Naive thymus-derived CD4-positive, alpha-beta T cell (primary cell): ENCODE measurements around the gene CAMK2D. TPM values are rescaled to one million over a fixed set of nuclear protein-coding genes. Genes with fewer than 3 reads are reported as not detected.
A peak's percentile ranks its signal among the peaks of the same experiment; 100 is the strongest.

Experiments
- ATAC-seq: fragments of 150-1000 bp; cut with Tn5 transposase; 2 replicates; pipeline ENCODE4 v1.10.0; 2021; ENCODE audit warnings: mild to moderate bottlenecking, moderate library complexity
- CTCF ChIA-PET: fragments of 350-600 bp; sonication (Branson Sonifier 250); formaldehyde crosslinking; loops from one replicate; lab custom pipeline; 2021; ENCODE audit warnings: antibody characterized with exemption; lab: Charles Lee
- POLR2A ChIA-PET: fragments of 350-600 bp; sonication (Branson Sonifier 250); formaldehyde crosslinking; loops from one replicate; lab custom pipeline; 2021; ENCODE audit warnings: antibody characterized with exemption, inconsistent platforms; lab: Charles Lee
- DNase-seq, 9 donors: peaks; one replicate each; pipeline versions ENCODE4 v3.0.0 to v3.0.0-alpha.2; 2020 to 2022; ENCODE audit warnings: mixed read lengths in 1 of 9
- H3K27ac ChIP-seq: one replicate; pipeline ENCODE4 v1.7.0; 2013; ENCODE audit warnings: mild to moderate bottlenecking, low read depth, low read length, moderate library complexity
- H3K27me3 ChIP-seq, 2 donors: one replicate each; pipeline ENCODE4 v1.7.0; 2013; ENCODE audit warnings: low read length in 2 of 2, mild to moderate bottlenecking in 2 of 2, moderate library complexity in 2 of 2; ENCODE audit not compliant: control insufficient read depth in 2 of 2, insufficient read depth in 2 of 2
- H3K36me3 ChIP-seq, 3 experiments: 1 replicate in 2 of 3; 2 replicates in 1 of 3; pipeline ENCODE4 v1.7.0; 2013; ENCODE audit warnings: low read length in 3 of 3, mild to moderate bottlenecking in 3 of 3, moderate library complexity in 1 of 3; ENCODE audit not compliant: insufficient read depth in 3 of 3, control insufficient read depth in 2 of 3
- H3K4me1 ChIP-seq, 2 donors: one replicate each; pipeline ENCODE4 v1.7.0; 2013; ENCODE audit warnings: low read length in 2 of 2, mild to moderate bottlenecking in 2 of 2, moderate library complexity in 1 of 2; ENCODE audit not compliant: control insufficient read depth in 2 of 2, insufficient read depth in 2 of 2
- H3K4me3 ChIP-seq: 2 replicates; pipeline ENCODE4 v1.7.0; 2013; ENCODE audit warnings: mild to moderate bottlenecking, low read length
- H3K9me3 ChIP-seq, 3 experiments: 1 replicate in 2 of 3; 2 replicates in 1 of 3; pipeline ENCODE4 v1.7.0; 2013; ENCODE audit warnings: low read length in 3 of 3; ENCODE audit not compliant: control insufficient read depth in 2 of 3
- H3K27ac Mint-ChIP-seq, 9 donors: one replicate each; pipeline ENCODE4 v1.8.0; 2020 to 2022; ENCODE audit warnings: mixed read lengths in 9 of 9, mild to moderate bottlenecking in 8 of 9, moderate library complexity in 5 of 9, inconsistent platforms in 2 of 9
- H3K27me3 Mint-ChIP-seq, 5 donors: one replicate each; pipeline ENCODE4 v1.8.0; 2021 to 2022; ENCODE audit warnings: mixed read lengths in 5 of 5, mild to moderate bottlenecking in 1 of 5
- H3K36me3 Mint-ChIP-seq, 5 donors: one replicate each; pipeline ENCODE4 v1.8.0; 2020 to 2022; ENCODE audit warnings: mixed read lengths in 5 of 5, mild to moderate bottlenecking in 3 of 5, inconsistent platforms in 1 of 5
- H3K4me1 Mint-ChIP-seq, 7 donors: one replicate each; pipeline ENCODE4 v1.8.0; 2020 to 2022; ENCODE audit warnings: mixed read lengths in 7 of 7, mild to moderate bottlenecking in 3 of 7, inconsistent platforms in 1 of 7
- H3K4me3 Mint-ChIP-seq, 10 donors: one replicate each; pipeline ENCODE4 v1.8.0; 2020 to 2022; ENCODE audit warnings: mild to moderate bottlenecking in 10 of 10, mixed read lengths in 10 of 10, moderate library complexity in 6 of 10, inconsistent platforms in 2 of 10
- H3K9me3 Mint-ChIP-seq, 11 donors: one replicate each; pipeline ENCODE4 v1.8.0; 2020 to 2022; ENCODE audit warnings: mixed read lengths in 11 of 11, mild to moderate bottlenecking in 4 of 11, inconsistent platforms in 1 of 11, moderate library complexity in 1 of 11
- intact Hi-C, 2 donors: fragments of 100-400 bp; cut with micrococcal nuclease; formaldehyde crosslinking; loops; one replicate each; pipeline ENCODE4 v1.15.1; 2023
- polyA plus RNA-seq, 2 donors: library from polyadenylated mRNA; unstranded; fragments of 300-500 nt; fragmentation: Illumina TruSeq; gene quantifications; one replicate each; pipeline ENCODE4 v1.2.3, GENCODE V29; 2021
- total RNA-seq, 6 experiments: library from RNA in 5 of 6; stranded (reverse) in 5 of 6; gene quantifications; 1 replicate in 5 of 6; 2 replicates in 1 of 6; pipeline ENCODE4 v1.2.3 and lab custom pipeline; 2021 to 2026

CAMK2D gene
- total and polyA plus RNA-seq, 7 experiments from 2014 or later = 13.5 to 41.2 (median 36.1) TPM

DNA sequence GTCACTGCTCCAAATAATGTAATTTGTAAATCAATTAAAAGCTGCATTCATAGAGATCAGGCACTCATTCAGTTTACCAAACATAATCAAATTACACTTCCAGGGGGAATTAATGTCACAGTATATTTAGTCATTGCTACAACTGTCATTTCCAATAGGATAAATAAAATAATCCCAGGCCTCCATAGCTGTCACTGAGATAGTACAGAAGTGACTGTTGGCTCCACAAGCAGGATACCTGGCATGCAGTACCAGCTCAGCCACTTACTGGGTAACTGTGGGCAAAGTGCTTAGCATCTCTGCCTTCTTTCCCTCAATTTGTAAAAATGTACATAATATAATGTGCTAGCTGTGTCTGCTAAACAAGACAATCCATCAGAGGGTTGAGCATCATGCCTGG is 128.1 kb downstream of the CAMK2D start:
- DNase-seq = no peak

DNA sequence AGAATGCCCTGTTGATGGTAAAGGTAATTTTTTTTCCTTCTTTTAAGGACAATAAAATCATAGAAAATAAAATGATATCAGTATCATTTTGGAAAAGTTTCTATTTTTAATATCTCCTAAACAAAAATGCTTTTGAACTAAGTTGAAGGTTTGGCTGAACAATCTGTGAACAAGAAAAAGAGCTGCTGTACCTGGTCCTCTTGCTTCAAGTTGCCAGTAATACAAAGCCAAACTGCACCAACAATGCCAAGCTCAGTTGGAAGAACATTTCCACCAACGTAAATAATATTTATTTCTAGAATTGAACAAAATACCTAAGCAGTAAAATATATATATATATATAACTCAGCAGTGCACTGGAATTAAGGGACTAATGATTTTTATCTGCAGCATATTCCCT is 132.8 kb downstream of the CAMK2D start:
- H3K4me1 ChIP-seq = peaks cover 0 to 3% of the 10 kb centered on the region in 2 donors
- POLR2A ChIA-PET = no interaction called here
- peaks cover 0 to 2% (median 0%) of the 10 kb centered on the region in 11 donors for H3K9me3 Mint-ChIP-seq
- H3K4me1 Mint-ChIP-seq = peaks cover 17 to 41% (median 31%) of the 10 kb centered on the region in 7 donors
- no peaks in the 10 kb centered on the region for H3K27me3 ChIP-seq
- no peak overlapping the region for H3K4me3 ChIP-seq
- CTCF ChIA-PET = no interaction called here
- DNase-seq = no peak
- ATAC-seq = no peak
- H3K36me3 ChIP-seq = no peaks in the 10 kb centered on the region
- intact Hi-C loops = no loop called here
- H3K27ac ChIP-seq = no peak overlapping the region
- no peaks in the 10 kb centered on the region for H3K9me3 ChIP-seq
- no peak overlapping the region for H3K4me3 Mint-ChIP-seq
- H3K27me3 Mint-ChIP-seq = no peaks in the 10 kb centered on the region
- peaks cover 7 to 27% (median 19%) of the 10 kb centered on the region in 5 donors for H3K36me3 Mint-ChIP-seq
- H3K27ac Mint-ChIP-seq = no peak overlapping the region

More for the DNA sequence above, 128.1 kb downstream of the CAMK2D start:
- no peak for ATAC-seq
- Histone ChIP-seq H3K4me3 (no peak overlapping the region), H3K9me3 (no peaks in the 10 kb centered on the region), H3K4me1 (peaks cover 10 to 15% of the 10 kb centered on the region in 2 donors), H3K27ac (no peak overlapping the region), H3K27me3 (no peaks in the 10 kb centered on the region), H3K36me3 (no peaks in the 10 kb centered on the region)
- Mint-ChIP-seq H3K4me1 (peaks cover 28 to 51% (median 40%) of the 10 kb centered on the region in 7 donors), H3K9me3 (peaks cover 0 to 5% (median 0%) of the 10 kb centered on the region in 11 donors), H3K36me3 (peaks cover 0 to 13% (median 4%) of the 10 kb centered on the region in 5 donors), H3K4me3 (no peak overlapping the region), H3K27ac (no peak overlapping the region), H3K27me3 (no peaks in the 10 kb centered on the region)
- ChIA-PET CTCF (no interaction called here), POLR2A (no interaction called here)
- intact Hi-C loops = loop anchor here in 1 of 2 donors (10.0 kb wide), 2 partner anchors 239 to 441 kb away; no protein-coding TSS in a partner anchor

DNA sequence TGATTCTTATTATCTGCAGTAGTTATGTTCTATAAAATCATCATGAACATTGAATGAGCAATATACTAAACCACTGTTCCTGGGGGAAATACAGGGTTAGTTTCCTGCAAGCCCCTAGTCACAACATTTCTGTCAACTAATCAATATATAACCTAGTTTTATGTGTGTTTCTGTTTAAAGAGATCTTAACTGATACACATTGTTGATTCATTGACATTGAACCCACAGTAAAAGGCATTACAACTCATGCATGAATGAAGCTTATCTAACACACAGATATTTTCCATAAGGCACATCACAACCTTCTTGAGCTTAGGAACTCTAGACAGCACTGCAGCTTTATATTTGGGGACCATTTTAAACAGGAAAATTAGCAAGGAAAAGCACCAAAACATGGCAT is 134.2 kb downstream of the CAMK2D start:
- H3K27me3 ChIP-seq = no peaks in the 10 kb centered on the region
- H3K4me1 ChIP-seq = peaks cover 0 to 3% of the 10 kb centered on the region in 2 donors
- no peak for DNase-seq
- H3K36me3 ChIP-seq = peaks cover 0 to 3% (median 0%) of the 10 kb centered on the region in 3 experiments
- H3K27me3 Mint-ChIP-seq = no peaks in the 10 kb centered on the region
- intact Hi-C loops = loop anchor here in 1 of 2 donors (2.0 kb wide), 1 partner anchor 13 kb away; no protein-coding TSS in a partner anchor
- no peak overlapping the region for H3K27ac ChIP-seq
- H3K9me3 Mint-ChIP-seq = peaks cover 0 to 2% (median 0%) of the 10 kb centered on the region in 11 donors
- no peak overlapping the region for H3K4me3 Mint-ChIP-seq
- peaks cover 7 to 29% (median 22%) of the 10 kb centered on the region in 5 donors for H3K36me3 Mint-ChIP-seq
- ChIA-PET POLR2A (no interaction called here), CTCF (interaction anchor here (0.6 kb wide), 1 partner anchor 94 kb away, joined by 3 read pairs; no protein-coding TSS in a partner anchor)
- no peak overlapping the region for H3K4me3 ChIP-seq
- no peaks in the 10 kb centered on the region for H3K9me3 ChIP-seq
- H3K4me1 Mint-ChIP-seq = peaks cover 15 to 42% (median 31%) of the 10 kb centered on the region in 7 donors
- no peak for ATAC-seq
- H3K27ac Mint-ChIP-seq = peak overlapping the region in 1 of 9 donors; percentile 15

DNA sequence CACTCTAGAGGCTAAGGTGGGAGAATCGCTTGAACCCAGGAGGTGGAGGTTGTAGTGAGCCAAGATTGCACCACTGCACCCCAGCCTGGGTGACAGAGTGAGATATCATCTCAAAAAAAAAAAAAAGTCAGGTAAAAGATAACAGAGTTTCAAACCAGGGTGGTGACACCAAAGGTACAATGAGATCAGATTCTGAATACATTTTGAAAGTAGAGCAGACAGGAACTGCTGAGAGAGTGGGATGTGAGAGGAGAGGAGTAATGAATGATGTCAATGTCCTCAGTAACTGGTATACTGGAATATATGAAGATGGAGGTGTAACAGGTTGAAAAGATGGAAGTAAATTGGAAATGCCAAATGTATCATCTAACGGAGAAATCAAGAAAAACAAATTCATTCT is 135.6 kb downstream of the CAMK2D start:
- ChIA-PET CTCF (no interaction called here), POLR2A (no interaction called here)
- DNase-seq = no peak
- Mint-ChIP-seq H3K27ac (no peak overlapping the region), H3K36me3 (peaks cover 10 to 37% (median 24%) of the 10 kb centered on the region in 5 donors), H3K27me3 (no peaks in the 10 kb centered on the region), H3K9me3 (peaks cover 0 to 2% (median 0%) of the 10 kb centered on the region in 11 donors), H3K4me3 (no peak overlapping the region), H3K4me1 (peaks cover 13 to 51% (median 34%) of the 10 kb centered on the region in 7 donors)
- Histone ChIP-seq H3K4me3 (no peak overlapping the region), H3K4me1 (peaks cover 0 to 3% of the 10 kb centered on the region in 2 donors), H3K27me3 (no peaks in the 10 kb centered on the region), H3K27ac (no peak overlapping the region), H3K36me3 (peaks cover 0 to 4% (median 0%) of the 10 kb centered on the region in 3 experiments), H3K9me3 (no peaks in the 10 kb centered on the region)
- intact Hi-C loops = loop anchor here in 1 of 2 donors (2.0 kb wide), 1 partner anchor 15 kb away; no protein-coding TSS in a partner anchor
- ATAC-seq = no peak

DNA sequence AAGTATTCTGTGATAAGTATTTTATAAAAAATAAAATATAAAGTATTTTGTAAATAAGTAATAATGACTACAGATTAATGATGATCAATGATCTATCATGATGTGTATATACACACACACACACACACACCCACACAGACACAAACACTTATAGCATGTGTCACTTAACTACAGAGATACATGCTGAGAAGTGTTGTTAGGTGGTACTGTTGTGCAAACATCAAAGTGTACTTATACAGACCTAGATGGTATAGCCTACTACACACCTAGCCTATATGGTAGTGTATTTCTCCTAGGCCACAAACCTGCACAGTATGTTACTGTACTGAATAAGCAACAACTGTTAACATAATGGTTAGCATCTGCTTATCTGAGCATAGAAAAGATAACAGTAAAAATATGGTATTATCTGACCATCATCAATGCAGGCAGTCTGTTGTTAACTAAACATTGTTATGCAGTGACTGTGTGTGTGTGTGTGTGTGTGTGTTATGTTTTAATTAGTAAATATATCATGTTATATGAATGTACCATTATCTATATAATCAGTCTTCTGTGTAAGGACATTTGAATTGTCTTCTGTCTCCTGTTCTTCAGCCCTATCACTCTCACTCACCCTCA is 138.2 kb downstream of the CAMK2D start:
- H3K27ac ChIP-seq = no peak overlapping the region
- intact Hi-C loops = no loop called here
- DNase-seq (no peak), ATAC-seq (no peak)
- peaks cover 0 to 3% of the 10 kb centered on the region in 2 donors for H3K4me1 ChIP-seq
- peaks cover 10 to 37% (median 24%) of the 10 kb centered on the region in 5 donors for H3K36me3 Mint-ChIP-seq
- H3K4me3 Mint-ChIP-seq = no peak overlapping the region
- H3K27me3 Mint-ChIP-seq = no peaks in the 10 kb centered on the region
- H3K27me3 ChIP-seq = no peaks in the 10 kb centered on the region
- H3K4me1 Mint-ChIP-seq = peaks cover 8 to 38% (median 23%) of the 10 kb centered on the region in 7 donors
- H3K9me3 Mint-ChIP-seq = peaks cover 0 to 2% (median 0%) of the 10 kb centered on the region in 11 donors
- peaks cover 0 to 4% (median 0%) of the 10 kb centered on the region in 3 experiments for H3K36me3 ChIP-seq
- POLR2A ChIA-PET = no interaction called here
- H3K9me3 ChIP-seq = no peaks in the 10 kb centered on the region
- no peak overlapping the region for H3K4me3 ChIP-seq
- no peak overlapping the region for H3K27ac Mint-ChIP-seq
- CTCF ChIA-PET = no interaction called here

DNA sequence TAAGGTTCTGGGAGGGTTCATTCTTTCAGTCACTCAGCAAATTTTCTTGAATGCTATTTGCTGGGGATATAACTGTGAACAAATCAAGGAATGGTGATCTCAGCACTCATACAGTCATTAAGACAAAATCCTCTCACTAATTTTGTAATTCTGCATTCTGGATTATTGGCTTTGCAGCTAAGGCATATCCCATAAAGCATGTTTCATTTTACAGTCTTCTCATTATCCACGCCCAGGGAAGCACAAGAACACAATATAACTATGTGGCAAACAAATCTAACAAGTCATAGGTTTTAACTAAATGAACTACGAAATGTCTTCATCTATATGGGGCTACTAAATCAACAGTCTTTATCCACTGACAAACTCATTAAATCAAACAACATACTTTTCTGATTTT is 139.9 kb downstream of the CAMK2D start:
- Histone ChIP-seq H3K9me3 (no peaks in the 10 kb centered on the region), H3K36me3 (peaks cover 0 to 4% (median 0%) of the 10 kb centered on the region in 3 experiments), H3K27me3 (no peaks in the 10 kb centered on the region), H3K4me3 (no peak overlapping the region), H3K27ac (no peak overlapping the region), H3K4me1 (peaks cover 0 to 3% of the 10 kb centered on the region in 2 donors)
- no peak overlapping the region for H3K4me3 Mint-ChIP-seq
- ChIA-PET POLR2A (no interaction called here), CTCF (no interaction called here)
- H3K4me1 Mint-ChIP-seq = peaks cover 12 to 35% (median 30%) of the 10 kb centered on the region in 7 donors
- intact Hi-C loops = no loop called here
- H3K36me3 Mint-ChIP-seq = peaks cover 10 to 36% (median 22%) of the 10 kb centered on the region in 5 donors
- DNase-seq (no peak), ATAC-seq (no peak)
- H3K27ac Mint-ChIP-seq = peak overlapping the region in 1 of 9 donors; percentile 20
- peaks cover 0 to 2% (median 0%) of the 10 kb centered on the region in 11 donors for H3K9me3 Mint-ChIP-seq
- no peaks in the 10 kb centered on the region for H3K27me3 Mint-ChIP-seq
